HG03378 (cell line): ENCODE measurements around the gene MBNL1.
"Not testable (repeated sequence)": the region's sequence is repeated elsewhere in the genome, so short reads cannot be mapped to it uniquely, and the experiment has no call there.

Source experiments
- ATAC-seq: cut with Tn5 transposase; IDR thresholded peaks from one replicate; pipeline ENCODE4 v1.9.1; 2021; ENCODE audit warnings: mild to moderate bottlenecking, moderate library complexity; ENCODE audit not compliant: unreplicated experiment

The MBNL1 gene

DNA sequence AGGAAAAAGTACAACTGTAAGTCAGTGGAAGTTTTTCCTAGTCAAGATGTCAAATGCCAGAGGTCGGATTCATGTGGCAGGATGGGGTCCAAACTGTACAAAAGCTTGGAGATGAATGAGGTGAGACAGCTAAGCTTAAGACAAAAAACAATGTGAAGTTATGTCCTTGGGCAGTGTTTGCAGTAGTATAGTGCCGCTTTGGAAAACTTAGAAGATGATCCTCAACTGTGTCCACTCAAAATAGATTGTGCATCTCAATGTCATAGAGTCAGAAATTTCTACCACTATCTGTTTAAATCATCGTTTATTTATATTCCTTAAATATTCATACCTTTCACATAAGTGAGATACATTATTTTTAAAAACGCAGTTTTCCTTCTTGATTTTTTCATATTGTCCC lies 77.3 kb downstream of the MBNL1 start:
- no peak for ATAC-seq

DNA sequence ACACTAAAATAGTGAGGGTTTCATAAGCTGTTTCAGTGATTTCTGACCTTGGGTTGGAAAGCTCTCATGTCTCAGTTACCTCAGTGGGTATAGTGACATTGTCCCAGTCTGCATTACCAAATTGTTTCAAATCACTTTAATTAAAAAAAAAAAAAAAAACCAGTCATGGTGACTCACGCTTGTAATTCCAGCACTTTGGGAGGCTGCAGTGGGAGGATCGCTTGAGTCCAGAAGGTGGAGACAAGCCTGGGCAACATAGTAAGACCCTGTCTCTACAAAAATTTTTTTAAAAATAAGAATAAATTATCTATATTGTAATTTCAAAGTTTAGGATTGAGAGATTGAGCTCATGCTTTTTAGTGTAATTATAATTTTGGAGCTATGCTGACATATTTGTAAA lies 78.0 kb downstream of the MBNL1 start:
- no peak for ATAC-seq

DNA sequence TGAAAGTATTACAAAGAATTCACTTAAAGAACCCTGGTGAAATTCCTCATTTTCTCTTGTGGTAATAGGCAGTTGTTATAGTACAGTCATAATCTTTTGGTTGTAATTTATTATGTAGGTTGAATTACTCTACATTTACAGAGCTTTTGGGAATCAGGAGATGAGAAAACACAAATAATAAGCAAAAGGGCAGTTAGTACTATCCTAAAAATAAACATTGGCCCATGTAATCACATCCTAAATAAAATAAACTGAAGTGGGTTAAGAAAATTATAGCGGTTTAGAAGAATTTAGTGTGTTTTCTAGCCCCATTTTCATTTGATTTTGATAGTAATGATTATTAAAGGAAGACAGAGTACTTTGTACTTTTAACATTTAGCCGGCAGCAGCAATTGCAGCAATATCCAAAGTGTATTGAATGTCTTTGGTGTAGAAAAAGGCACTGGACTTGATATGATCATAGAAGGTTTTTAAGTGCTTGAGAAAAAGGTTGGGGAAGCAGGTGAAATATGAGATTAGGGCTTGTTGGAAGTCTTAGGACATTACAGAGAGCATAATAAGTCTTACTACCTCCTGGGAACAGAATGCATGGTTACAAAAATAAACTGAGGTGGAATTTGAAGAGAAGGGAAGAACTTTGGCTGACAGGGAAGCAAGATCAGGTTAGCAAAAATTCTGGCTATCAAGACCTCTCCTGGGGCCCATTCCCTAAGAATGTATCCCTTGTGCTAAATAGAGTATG lies 79.9 kb downstream of the MBNL1 start:
- no peak for ATAC-seq

DNA sequence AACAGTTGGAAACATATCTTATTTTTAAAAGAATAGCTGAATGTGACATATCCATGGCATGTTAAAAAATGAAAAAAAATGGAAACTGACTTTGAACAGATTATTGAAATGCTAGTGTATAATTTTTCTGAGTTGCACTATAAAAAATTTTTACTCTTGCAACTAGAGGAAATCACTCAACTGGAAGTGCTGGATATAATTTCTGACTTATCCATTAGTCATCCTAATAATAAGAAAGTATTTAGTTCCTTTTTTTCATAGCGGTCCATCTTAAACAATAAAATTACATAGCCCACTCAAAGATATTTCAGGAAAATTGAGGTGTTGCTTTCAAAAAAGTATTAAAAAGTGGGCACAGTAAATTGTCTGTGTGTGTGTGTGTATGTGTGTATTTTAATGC lies 80.7 kb downstream of the MBNL1 start:
- no peak for ATAC-seq

GRCh38 chr3:152350139-152350538 lies 81.4 kb downstream of the MBNL1 start:
- ATAC-seq = no peak

- no peak for ATAC-seq
Observed at GRCh38 chr3:152350776-152351175, 82.0 kb downstream of the MBNL1 start.

DNA sequence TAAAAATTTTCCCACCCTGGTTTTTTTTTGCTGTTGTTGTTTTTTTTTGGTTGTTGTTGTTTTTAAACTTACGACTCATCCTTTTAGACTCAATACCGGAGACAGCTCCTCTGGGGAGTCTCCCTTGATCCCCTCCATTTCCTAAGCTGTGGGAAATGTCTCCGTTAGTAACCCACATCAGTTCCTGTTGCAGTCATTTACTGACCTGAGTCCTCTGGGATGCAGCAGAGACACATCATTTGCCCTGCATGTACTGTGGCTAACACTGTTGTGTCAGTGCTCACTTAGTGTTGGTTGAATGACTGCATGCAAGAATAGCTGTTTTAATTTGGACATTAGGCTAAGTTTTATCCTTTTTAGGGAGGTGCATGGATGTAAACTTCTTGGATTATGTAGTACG lies 83.8 kb downstream of the MBNL1 start:
- no peak for ATAC-seq

DNA sequence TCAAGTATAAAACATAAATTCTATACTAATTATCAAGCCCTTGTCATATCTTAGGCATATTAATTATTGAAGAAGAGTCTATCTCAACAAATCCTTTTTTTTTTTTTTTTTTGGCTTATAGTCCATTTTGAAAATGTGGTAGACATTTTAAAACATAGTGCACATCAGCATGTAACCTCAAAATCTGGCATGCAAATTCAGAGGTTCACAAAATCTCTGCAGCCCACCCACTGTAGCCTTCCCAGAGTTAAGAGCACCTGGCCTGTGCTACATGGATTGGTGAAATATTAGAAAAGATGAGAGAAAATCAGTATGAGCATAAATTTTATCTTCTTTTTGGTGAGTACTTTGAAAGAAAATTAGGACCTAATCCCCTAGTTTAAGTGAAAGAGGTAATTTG lies 84.8 kb downstream of the MBNL1 start:
- no peak for ATAC-seq

- ATAC-seq = no peak
Observed at GRCh38 chr3:152355744-152356665, 87.3 kb downstream of the MBNL1 start.

- peak; percentile 68 for ATAC-seq
Observed at GRCh38 chr3:152356870-152357276, 88.1 kb downstream of the MBNL1 start.

DNA sequence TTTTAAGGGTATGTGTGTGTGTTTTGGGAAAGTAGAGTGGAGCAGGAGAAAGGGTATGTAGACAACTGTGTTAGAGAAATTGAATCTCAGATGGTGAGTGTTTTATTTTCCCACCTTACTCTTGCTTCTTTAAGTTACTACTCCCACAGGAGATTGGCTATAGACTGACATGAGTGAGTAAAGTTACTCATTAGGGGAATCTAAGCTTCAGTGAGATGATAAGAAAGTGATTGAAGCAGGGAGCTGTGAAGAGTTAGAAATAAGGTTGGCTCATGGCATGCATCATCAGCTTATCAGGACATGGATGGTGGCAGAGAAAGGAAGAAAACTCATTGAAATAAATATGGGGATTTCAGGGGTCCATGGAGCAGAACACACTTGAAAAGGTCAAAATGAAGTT lies 88.9 kb downstream of the MBNL1 start:
- no peak for ATAC-seq

GRCh38 chr3:152359385-152360248 lies 90.9 kb downstream of the MBNL1 start:
- ATAC-seq = no peak

DNA sequence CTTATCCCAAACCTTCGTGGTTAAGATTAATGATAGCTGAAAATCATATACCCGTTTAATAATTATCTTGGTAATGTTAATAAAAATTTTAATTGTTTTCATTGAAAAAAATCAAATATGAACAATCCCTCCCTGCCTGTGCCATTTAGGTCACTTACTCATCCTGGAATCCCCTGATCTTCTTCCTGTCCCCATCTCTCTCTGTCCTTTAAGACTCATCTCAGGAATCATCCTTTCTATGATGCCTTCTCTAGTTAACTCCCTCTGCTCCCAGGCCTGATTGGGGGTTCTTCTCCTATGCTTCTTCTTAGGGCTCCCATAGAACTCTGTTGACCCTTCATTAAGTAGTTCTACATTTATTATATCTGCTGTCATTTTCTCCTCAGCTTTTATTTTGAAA lies 91.6 kb downstream of the MBNL1 start:
- ATAC-seq = no peak

- ATAC-seq = no peak
Observed at GRCh38 chr3:152360966-152361365, 92.2 kb downstream of the MBNL1 start.

GRCh38 chr3:152362086-152362485 lies 93.4 kb downstream of the MBNL1 start:
- no peak for ATAC-seq

DNA sequence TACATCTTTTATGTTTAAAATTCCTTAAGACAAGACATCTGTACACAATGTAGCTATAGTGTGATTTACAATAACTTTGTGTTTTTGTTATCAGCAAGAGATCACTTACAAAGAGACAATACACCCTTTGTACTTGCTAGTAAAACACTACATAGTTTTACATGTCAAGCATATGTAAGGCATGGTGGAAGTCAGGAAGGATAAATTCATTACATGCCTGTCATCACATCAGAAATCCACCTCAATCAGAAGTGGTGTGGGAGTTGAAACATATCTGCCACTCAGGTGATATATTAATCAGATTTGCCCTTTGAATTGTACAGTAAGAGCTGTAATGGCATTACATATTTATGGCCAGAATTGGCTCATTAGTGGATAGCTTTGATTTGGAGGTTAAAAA lies 95.5 kb downstream of the MBNL1 start:
- ATAC-seq = no peak

DNA sequence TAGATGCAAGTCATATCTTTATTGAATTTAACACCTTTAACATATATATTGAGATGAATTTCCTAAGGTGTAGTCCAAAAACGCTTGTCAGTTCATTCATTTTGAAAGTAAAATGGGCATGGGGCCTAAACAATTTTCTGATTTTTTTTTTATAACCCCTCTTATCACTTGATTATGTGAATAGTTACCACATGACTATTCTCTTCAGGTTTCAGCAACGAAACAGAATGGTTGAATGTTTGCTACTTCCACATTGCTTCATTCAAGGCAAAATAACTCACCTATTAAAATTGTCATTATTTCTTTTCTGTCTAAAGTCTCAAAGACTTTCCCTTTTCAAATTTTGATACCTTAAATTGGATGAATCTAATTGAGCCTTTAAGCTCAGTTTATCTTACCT lies 96.4 kb downstream of the MBNL1 start:
- ATAC-seq = no peak

DNA sequence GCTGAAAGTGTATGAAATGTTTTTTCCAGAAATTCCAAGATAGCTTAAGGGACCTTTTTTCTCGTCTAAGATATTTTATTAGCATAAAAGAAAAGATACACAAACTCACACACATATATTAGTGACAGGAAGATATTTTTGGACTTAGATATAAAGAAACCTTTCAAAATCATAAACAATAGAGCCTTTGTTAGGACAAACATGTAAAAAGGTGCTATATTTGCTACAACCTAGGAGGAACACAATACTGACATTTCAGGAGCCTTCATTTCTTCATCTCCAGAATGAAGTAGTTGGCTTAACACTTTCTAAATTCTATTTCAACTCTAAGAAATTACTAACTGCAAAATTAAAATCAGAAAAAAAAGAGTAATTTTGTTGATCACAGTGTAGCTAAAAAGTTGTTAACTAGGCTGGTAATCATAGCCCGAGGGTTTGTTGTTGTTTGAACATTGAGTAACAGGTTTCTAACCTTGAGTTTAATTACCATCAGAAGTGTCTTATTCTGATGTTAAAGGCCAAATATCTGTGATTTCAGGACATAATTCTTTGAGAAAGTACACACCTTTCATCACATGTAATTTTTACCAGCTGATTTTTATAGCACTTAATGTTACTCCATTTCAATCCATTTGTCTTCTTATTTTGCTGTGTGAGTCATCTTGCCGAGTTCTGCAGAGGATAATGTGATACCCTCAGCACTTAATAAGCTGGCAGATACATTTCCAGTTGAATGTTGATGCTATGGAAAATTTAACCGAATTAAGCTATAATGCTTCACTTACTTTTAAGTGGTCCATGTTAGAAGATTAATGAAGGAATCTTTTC lies 97.3 kb downstream of the MBNL1 start:
- ATAC-seq = no peak

DNA sequence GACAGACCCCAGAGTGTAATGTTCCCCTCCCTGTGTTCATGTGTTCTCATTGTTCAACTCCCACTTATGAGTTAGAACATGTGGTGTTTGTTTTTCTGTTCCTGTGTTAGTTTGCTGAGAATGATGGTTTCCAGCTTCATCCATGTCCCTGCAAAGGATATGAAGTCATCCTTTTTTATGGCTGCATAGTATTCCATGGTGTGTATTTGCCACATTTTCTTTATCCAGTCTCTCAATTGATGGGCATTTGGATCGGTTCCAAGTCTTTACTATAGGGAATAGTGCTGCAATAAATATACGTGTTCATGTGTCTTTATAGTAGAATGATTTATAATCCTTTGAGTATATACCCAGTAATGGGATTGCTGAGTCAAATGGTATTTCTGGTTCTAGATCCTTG lies 98.5 kb downstream of the MBNL1 start:
- not testable (repeated sequence) for ATAC-seq

GRCh38 chr3:152372633-152373032 lies 103.9 kb downstream of the MBNL1 start:
- not testable (repeated sequence) for ATAC-seq
